Measurements from ENCODE around the gene MORN1. TPM values are rescaled to one million over a fixed set of nuclear protein-coding genes. Genes with fewer than 3 reads are reported as not detected.

The MORN1 gene
- total RNA-seq, 2 experiments from 2014 or later: 5.3 to 6.5 TPM

GRCh38 chr1:2380816-2381591, 10.3 kb downstream of the MORN1 start:
- Histone ChIP-seq H3K27me3 (ENCODE audit: control insufficient read depth in 1 of 2, insufficient read depth in 2 of 2, low read length in 2 of 2) (no peaks in the 10 kb centered on the region), H3K4me1 (ENCODE audit: insufficient read depth, low read length) (peaks cover 13% of the 10 kb centered on the region), H3K4me3 (ENCODE audit: low read length) (no peak overlapping the region), H3K9me3 (ENCODE audit: control insufficient read depth in 1 of 2, insufficient read depth in 1 of 2, low read length in 2 of 2) (no peaks in the 10 kb centered on the region), H3K27ac (ENCODE audit: low read depth in 1 of 2, low read length in 2 of 2) (no peak overlapping the region), H3K36me3 (ENCODE audit: insufficient read depth, low read length) (no peaks in the 10 kb centered on the region)
- DNase-seq (no peak), ATAC-seq (ENCODE audit: poor library complexity) (no peak)
- Mint-ChIP-seq H3K9me3 (no peaks in the 10 kb centered on the region), H3K4me1 (ENCODE audit: low read depth) (no peaks in the 10 kb centered on the region), H3K4me3 (no peak overlapping the region), H3K27me3 (no peaks in the 10 kb centered on the region), H3K27ac (no peak overlapping the region), H3K36me3 (ENCODE audit: low read depth) (no peaks in the 10 kb centered on the region)
- intact Hi-C loops (cut with DNase I, micrococcal nuclease): loop anchor here (1.0 to 10.0 kb wide), 4 partner anchors 64 to 186 kb away; no protein-coding TSS in a partner anchor
- TF ChIP-seq, protein P1, sequence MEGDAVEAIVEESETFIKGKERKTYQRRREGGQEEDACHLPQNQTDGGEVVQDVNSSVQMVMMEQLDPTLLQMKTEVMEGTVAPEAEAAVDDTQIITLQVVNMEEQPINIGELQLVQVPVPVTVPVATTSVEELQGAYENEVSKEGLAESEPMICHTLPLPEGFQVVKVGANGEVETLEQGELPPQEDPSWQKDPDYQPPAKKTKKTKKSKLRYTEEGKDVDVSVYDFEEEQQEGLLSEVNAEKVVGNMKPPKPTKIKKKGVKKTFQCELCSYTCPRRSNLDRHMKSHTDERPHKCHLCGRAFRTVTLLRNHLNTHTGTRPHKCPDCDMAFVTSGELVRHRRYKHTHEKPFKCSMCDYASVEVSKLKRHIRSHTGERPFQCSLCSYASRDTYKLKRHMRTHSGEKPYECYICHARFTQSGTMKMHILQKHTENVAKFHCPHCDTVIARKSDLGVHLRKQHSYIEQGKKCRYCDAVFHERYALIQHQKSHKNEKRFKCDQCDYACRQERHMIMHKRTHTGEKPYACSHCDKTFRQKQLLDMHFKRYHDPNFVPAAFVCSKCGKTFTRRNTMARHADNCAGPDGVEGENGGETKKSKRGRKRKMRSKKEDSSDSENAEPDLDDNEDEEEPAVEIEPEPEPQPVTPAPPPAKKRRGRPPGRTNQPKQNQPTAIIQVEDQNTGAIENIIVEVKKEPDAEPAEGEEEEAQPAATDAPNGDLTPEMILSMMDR (IDR thresholded peaks at IDR 0.05): no peak
- ChIA-PET CTCF (interaction anchor here (0.6 to 2.8 kb wide), 11 partner anchors 9 to 192 kb away, joined by 3 to 47 read pairs (median 5); partner anchors contain the start of genes FAAP20, MORN1 and RER1), POLR2A (interaction anchor here (0.6 to 3.8 kb wide), 3 partner anchors 10 to 186 kb away, joined by 3 to 27 read pairs (median 3); partner anchors contain the start of genes FAAP20, MORN1 and RER1)

DNA sequence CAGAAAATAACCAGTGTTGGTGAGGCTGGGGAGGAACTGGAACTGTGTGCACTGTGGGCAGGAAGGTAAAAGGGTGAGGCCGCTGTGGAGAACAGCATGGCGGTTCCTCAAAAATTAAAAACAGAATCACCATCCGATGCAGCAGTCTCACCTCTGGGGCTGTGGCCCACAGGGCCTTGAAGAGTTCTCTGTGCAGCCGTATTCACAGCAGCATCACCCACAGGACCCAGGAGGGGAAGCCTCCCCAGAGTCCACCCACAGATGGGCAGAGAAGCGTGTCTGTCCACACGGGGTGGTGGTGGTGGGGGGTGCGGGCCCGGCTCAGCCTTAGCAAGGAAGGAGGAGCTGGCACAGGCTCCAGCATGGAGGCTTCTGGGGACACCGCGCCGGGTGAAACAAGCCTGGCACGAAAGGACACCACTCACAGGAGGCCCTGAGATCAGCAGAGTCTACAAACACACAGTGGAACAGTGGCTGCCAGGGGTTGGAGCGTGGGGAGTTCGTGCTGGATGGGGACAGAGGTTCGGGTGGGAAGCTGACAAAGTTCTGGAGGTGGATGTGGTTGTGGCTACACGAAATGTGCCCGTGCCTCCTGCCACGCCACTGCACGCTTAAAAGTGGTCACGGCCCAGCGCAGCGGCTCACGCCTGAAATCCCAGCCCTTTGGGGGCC, 11.5 kb downstream of the MORN1 start:
- Histone ChIP-seq H3K27me3 (ENCODE audit: control insufficient read depth in 1 of 2, insufficient read depth in 2 of 2, low read length in 2 of 2) (no peaks in the 10 kb centered on the region), H3K4me1 (ENCODE audit: insufficient read depth, low read length) (peaks cover 13% of the 10 kb centered on the region), H3K9me3 (ENCODE audit: control insufficient read depth in 1 of 2, insufficient read depth in 1 of 2, low read length in 2 of 2) (no peaks in the 10 kb centered on the region), H3K27ac (ENCODE audit: low read depth in 1 of 2, low read length in 2 of 2) (no peak overlapping the region), H3K4me3 (ENCODE audit: low read length) (no peak overlapping the region), H3K36me3 (ENCODE audit: insufficient read depth, low read length) (no peaks in the 10 kb centered on the region)
- intact Hi-C loops (cut with DNase I, micrococcal nuclease): loop anchor here (5.0 to 10.0 kb wide), 3 partner anchors 63 to 123 kb away; no protein-coding TSS in a partner anchor
- no peaks in the 10 kb centered on the region for H3K9me3 Mint-ChIP-seq
- H3K4me3 Mint-ChIP-seq: no peak overlapping the region
- no peaks in the 10 kb centered on the region for H3K4me1 Mint-ChIP-seq (ENCODE audit: low read depth)
- DNase-seq (no peak), ATAC-seq (ENCODE audit: poor library complexity) (no peak)
- ChIA-PET CTCF (interaction anchor here (1.4 to 2.8 kb wide), 2 partner anchors 184 to 185 kb away, joined by 5 to 47 read pairs; partner anchors contain the start of gene FAAP20), POLR2A (interaction anchor here (1.0 to 1.5 kb wide), 2 partner anchors 68 to 185 kb away, joined by 3 to 4 read pairs; partner anchors contain the start of gene FAAP20)
- H3K27me3 Mint-ChIP-seq: no peaks in the 10 kb centered on the region
- H3K36me3 Mint-ChIP-seq (ENCODE audit: low read depth): no peaks in the 10 kb centered on the region
- TF ChIP-seq, protein P1 (IDR thresholded peaks at IDR 0.05): no peak
- no peak overlapping the region for H3K27ac Mint-ChIP-seq

DNA sequence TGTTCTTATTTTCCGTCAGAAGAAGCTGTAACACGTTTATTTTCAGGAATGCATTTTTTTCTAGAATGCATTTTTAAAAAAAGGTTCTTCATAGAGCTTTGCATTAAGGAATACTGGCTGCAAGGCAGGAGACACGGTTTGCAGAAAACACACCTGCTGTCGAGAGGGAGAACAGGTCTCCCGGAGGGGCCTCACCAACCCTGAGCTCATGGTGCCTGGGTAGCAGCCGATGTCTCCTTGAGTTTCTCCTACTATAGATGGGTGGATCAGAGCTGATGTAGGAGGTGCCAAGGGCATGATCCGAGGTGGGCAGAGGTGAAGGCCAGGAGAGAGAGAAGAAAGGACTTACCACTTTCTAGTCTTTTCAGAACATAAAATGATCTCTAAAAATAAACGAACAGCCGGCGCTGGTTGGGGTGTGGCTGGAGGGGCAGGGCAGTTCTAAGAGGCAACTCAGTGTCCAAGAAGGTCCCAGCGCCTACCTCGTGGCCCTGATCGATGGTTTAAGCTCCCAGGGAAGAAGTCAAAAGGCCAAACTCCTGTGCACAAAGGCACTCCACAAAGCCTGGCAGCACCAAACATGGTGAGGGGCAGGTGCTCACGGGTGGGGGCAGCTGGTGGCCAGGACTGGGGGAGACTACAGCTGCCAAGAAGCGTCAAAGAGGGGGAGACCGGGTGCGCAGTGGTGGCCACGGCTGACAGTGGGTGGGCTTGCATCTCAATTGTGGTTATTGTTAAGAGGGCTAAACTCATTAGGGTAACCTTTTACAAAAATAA, 12.2 kb downstream of the MORN1 start:
- Mint-ChIP-seq H3K4me1 (ENCODE audit: low read depth) (no peaks in the 10 kb centered on the region), H3K9me3 (no peaks in the 10 kb centered on the region), H3K27ac (no peak overlapping the region), H3K27me3 (no peaks in the 10 kb centered on the region), H3K36me3 (ENCODE audit: low read depth) (no peaks in the 10 kb centered on the region), H3K4me3 (no peak overlapping the region)
- Histone ChIP-seq H3K9me3 (ENCODE audit: control insufficient read depth in 1 of 2, insufficient read depth in 1 of 2, low read length in 2 of 2) (no peaks in the 10 kb centered on the region), H3K4me1 (ENCODE audit: insufficient read depth, low read length) (peaks cover 13% of the 10 kb centered on the region), H3K27me3 (ENCODE audit: control insufficient read depth in 1 of 2, insufficient read depth in 2 of 2, low read length in 2 of 2) (no peaks in the 10 kb centered on the region), H3K27ac (ENCODE audit: low read depth in 1 of 2, low read length in 2 of 2) (no peak overlapping the region), H3K4me3 (ENCODE audit: low read length) (no peak overlapping the region), H3K36me3 (ENCODE audit: insufficient read depth, low read length) (no peaks in the 10 kb centered on the region)
- POLR2A ChIA-PET: interaction anchor here (1.5 kb wide), 1 partner anchor 184 kb away, joined by 4 read pairs; the partner anchor contains the start of gene FAAP20
- ATAC-seq (ENCODE audit: poor library complexity) (no peak), DNase-seq (no peak)
- CTCF ChIA-PET: interaction anchor here (1.4 kb wide), 1 partner anchor 184 kb away, joined by 5 read pairs; the partner anchor contains the start of gene FAAP20
- TF ChIP-seq, protein P1 (IDR thresholded peaks at IDR 0.05): no peak
- intact Hi-C loops (cut with DNase I, micrococcal nuclease): no loop called here

Data from CD4-positive, alpha-beta T cell (primary cell).